ENCODE data around the gene MEGF9. TPM values are rescaled to one million over a fixed set of nuclear protein-coding genes. Genes with fewer than 3 reads are reported as not detected.
"Not testable (repeated sequence)": the region's sequence is repeated elsewhere in the genome, so short reads cannot be mapped to it uniquely, and the experiment has no call there.

The MEGF9 gene
- total RNA-seq, 1 experiment from 2014 or later: 5.1 TPM

DNA sequence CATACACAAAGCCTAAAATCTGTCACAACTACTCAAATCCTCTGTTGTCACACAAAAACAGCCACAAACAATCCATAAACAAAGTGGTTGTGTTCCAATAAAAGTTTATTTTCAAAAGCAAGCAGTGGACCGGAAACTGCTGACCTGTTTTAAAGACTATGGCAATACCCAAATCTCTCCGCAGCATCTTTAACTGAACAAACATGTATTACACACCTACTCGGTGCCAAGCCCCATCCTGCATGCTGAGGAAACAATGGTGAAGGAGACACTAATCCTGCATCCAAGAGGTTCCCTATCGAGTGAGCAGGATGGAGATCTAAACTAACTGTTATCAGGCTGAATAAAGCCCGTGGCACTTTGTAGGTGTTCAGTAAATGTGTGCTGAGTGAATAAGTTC is 145.5 kb downstream of the MEGF9 start:
- DNase-seq (ENCODE audit: low read depth in 1 of 2, low spot score in 2 of 2): no peak
- H3K4me3 ChIP-seq: no peak overlapping the region
- no peak overlapping the region for H3K27ac ChIP-seq
- H3K9me3 ChIP-seq (replicated peaks): no peaks in the 10 kb centered on the region
- H3K27me3 ChIP-seq (replicated peaks): no peaks in the 10 kb centered on the region
- H3K36me3 ChIP-seq: peaks cover 61% of the 10 kb centered on the region
- H3K4me1 ChIP-seq (replicated peaks): peaks cover 24% of the 10 kb centered on the region

DNA sequence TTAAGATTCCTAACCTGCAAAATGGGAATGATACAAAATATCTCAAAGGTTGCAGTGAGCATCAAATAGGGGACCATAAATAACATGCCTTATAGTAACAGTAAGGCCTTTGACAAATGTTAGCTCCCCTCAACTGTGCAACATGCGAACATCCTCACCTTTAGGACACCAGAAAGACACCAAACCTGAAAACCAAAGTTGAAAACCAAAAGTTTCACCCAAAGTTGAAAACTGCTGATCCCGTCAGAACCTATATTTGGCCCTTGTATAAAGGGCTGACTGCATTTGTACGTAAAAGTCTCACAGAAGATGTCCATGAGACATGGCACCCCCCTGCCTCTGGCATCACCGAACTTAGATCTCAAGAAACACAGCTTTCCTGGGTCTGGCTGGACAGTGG is 146.4 kb downstream of the MEGF9 start:
- no peak for DNase-seq (ENCODE audit: low read depth in 1 of 2, low spot score in 2 of 2)
- Histone ChIP-seq H3K9me3 (replicated peaks) (no peaks in the 10 kb centered on the region), H3K4me3 (no peak overlapping the region), H3K27ac (no peak overlapping the region), H3K27me3 (replicated peaks) (no peaks in the 10 kb centered on the region), H3K4me1 (replicated peaks) (peaks cover 23% of the 10 kb centered on the region), H3K36me3 (peaks cover 71% of the 10 kb centered on the region)

DNA sequence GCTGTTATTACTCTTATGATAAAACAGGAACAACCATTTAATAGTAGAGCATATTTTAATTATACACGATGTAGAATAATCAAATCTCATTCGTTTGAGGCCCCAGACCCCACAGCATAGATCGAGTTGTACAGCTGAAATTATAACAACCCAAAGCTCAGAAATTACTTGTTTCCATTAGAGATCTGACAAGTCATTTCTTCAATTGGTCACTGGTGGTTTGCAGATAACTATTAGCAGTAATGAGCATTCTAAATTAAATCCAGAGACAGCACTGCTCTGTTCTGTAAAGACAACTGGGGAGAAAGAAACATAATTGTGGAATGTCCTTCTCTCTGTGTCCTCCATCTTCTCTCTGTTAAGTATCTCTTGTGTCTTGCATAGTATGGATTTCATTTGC is 147.2 kb downstream of the MEGF9 start:
- H3K9me3 ChIP-seq (replicated peaks): no peaks in the 10 kb centered on the region
- DNase-seq (ENCODE audit: low read depth in 1 of 2, low spot score in 2 of 2): no peak
- H3K4me1 ChIP-seq (replicated peaks): peaks cover 16% of the 10 kb centered on the region
- no peaks in the 10 kb centered on the region for H3K27me3 ChIP-seq (replicated peaks)
- H3K4me3 ChIP-seq: no peak overlapping the region
- peaks cover 76% of the 10 kb centered on the region for H3K36me3 ChIP-seq
- no peak overlapping the region for H3K27ac ChIP-seq

DNA sequence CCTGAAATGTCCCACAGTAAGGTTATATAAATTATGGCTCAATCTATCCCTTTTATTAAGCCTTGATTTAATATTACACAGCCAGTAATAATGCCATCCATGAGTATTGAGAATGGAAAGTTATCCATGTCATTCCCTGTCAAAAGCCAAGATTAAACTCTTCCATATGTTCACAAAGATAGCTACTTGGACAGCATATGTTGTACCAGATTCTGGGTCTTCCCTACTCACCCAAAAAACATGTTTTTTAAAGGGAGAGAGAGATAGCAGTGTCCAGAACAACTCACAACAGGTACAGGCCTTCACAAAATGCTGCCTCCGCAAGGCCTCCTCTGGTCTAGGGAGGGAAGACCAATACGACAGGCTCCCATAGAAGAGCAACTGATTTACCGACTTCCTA is 149.7 kb downstream of the MEGF9 start:
- DNase-seq (ENCODE audit: low read depth in 1 of 2, low spot score in 2 of 2): no peak
- no peaks in the 10 kb centered on the region for H3K4me1 ChIP-seq (replicated peaks)
- H3K27me3 ChIP-seq (replicated peaks): no peaks in the 10 kb centered on the region
- H3K9me3 ChIP-seq (replicated peaks): no peaks in the 10 kb centered on the region
- no peak overlapping the region for H3K4me3 ChIP-seq
- no peak overlapping the region for H3K27ac ChIP-seq
- peaks cover 67% of the 10 kb centered on the region for H3K36me3 ChIP-seq

DNA sequence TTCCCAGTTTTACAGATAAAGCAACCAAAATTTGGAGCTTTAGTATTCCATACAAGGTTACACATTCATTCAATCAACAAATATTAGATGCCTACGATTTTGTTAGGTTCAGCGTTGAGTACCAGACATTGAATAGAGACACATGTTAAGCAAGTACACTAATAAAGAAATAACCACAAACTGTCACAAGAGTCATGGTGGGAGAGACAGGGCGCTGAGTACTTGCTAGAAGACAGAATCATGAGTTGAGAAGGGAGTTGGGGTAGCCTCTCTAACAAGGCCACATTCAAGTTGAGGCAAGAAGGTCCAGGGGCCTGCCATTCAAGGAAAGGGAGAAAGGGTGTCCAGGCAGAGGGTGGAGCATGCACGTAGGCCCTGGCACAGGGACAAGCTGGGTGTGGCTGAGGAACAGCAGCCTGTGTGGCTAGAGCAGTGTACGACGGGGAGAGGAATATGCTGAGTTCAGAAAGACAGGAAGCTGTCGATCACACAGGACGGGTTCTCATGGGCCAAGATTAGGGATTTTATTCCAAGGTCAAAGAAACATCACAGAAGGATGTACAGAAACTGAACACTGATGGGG is 151.3 kb downstream of the MEGF9 start:
- no peak overlapping the region for H3K27ac ChIP-seq
- no peaks in the 10 kb centered on the region for H3K27me3 ChIP-seq (replicated peaks)
- no peak for DNase-seq (ENCODE audit: low read depth in 1 of 2, low spot score in 2 of 2)
- H3K4me3 ChIP-seq: no peak overlapping the region
- H3K9me3 ChIP-seq (replicated peaks): no peaks in the 10 kb centered on the region
- peaks cover 52% of the 10 kb centered on the region for H3K36me3 ChIP-seq
- H3K4me1 ChIP-seq (replicated peaks): no peaks in the 10 kb centered on the region

DNA sequence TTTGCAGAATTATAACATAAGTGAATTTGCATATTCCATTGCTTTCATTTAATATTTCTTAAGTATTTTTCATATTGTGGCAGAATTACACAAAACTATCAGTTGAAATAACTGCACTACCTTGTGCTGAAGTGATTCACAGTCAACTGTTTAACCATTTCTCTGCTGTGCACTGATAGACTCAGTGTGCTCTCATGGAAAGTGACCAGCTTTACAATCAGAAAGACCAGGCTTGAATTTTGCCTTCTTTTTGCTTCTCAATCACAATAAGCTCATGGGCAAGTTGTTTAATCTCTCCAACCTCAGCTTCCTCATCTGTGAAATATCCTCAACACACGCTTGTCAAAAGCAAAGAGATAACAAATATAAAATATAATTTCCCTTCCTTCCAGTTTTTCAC is 152.6 kb downstream of the MEGF9 start:
- Histone ChIP-seq H3K27ac (no peak overlapping the region), H3K9me3 (replicated peaks) (no peaks in the 10 kb centered on the region), H3K36me3 (peaks cover 42% of the 10 kb centered on the region), H3K27me3 (replicated peaks) (no peaks in the 10 kb centered on the region), H3K4me3 (no peak overlapping the region), H3K4me1 (replicated peaks) (no peaks in the 10 kb centered on the region)
- no peak for DNase-seq (ENCODE audit: low read depth in 1 of 2, low spot score in 2 of 2)

DNA sequence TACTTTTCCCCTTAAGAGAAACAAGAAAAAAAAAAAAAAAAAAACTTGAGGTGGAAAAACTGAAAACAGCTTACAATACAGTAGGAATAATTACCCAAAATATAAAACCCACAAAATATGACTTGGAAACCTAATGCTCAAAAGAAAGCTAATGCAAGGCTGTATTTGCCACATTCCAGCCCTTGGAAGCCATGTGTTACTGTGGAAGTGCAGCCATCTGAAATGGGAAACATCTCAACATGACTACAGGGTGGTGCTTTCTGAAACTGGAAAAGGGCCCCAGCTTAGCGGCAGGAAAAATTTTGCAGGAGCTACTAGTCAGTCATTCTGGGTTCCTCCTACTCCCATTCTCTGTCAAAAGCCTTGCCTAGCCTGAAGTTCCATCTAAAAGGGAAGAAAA is 154.7 kb downstream of the MEGF9 start:
- no peak overlapping the region for H3K4me3 ChIP-seq
- no peaks in the 10 kb centered on the region for H3K4me1 ChIP-seq (replicated peaks)
- no peak for DNase-seq (ENCODE audit: low read depth in 1 of 2, low spot score in 2 of 2)
- peaks cover 33% of the 10 kb centered on the region for H3K36me3 ChIP-seq
- H3K9me3 ChIP-seq (replicated peaks): no peaks in the 10 kb centered on the region
- no peak overlapping the region for H3K27ac ChIP-seq
- no peaks in the 10 kb centered on the region for H3K27me3 ChIP-seq (replicated peaks)

DNA sequence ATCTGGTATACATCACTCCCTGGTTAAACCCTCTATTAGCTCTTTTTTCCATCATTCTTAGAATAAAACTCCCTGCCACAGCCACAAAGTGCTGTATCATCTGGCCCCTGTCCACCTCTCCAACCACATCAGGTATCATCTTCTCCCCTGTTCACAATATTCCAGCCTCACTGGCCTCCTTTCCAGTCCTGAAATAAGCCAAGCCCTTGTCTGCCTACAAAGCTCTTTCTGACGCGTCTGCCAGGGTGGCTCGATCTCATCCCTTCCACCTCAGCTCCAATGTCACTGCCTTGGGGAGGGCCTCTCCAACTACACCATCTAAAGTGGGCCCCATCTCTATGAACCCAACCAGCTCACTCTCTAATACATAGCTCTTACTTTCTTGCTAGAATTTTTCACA is 155.8 kb downstream of the MEGF9 start:
- Histone ChIP-seq H3K4me1 (replicated peaks) (no peaks in the 10 kb centered on the region), H3K36me3 (peaks cover 31% of the 10 kb centered on the region), H3K4me3 (no peak overlapping the region), H3K9me3 (replicated peaks) (no peaks in the 10 kb centered on the region), H3K27ac (no peak overlapping the region), H3K27me3 (replicated peaks) (no peaks in the 10 kb centered on the region)
- DNase-seq (ENCODE audit: low read depth in 1 of 2, low spot score in 2 of 2): no peak

DNA sequence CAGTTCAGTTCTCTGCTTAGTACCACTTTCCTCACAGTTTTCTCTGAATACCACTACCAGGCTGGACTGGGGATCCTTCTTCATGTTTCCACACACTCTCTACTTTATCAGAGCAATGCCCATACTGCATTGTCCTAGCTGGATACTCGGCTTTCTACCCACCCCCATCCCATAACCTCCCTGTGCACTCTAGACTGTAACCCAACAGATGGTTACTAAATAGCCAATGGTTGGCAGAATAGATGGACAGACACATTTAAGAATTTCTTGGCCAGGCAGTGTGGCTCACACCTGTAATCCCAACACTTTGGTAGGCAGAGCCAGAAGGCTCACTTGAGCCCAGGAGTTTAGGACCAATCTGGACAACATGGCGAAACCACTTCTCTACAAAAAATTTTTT is 157.1 kb downstream of the MEGF9 start:
- no peaks in the 10 kb centered on the region for H3K4me1 ChIP-seq (replicated peaks)
- no peak overlapping the region for H3K27ac ChIP-seq
- no peak for DNase-seq (ENCODE audit: low read depth in 1 of 2, low spot score in 2 of 2)
- no peak overlapping the region for H3K4me3 ChIP-seq
- H3K27me3 ChIP-seq (replicated peaks): no peaks in the 10 kb centered on the region
- H3K9me3 ChIP-seq (replicated peaks): no peaks in the 10 kb centered on the region
- H3K36me3 ChIP-seq: peaks cover 20% of the 10 kb centered on the region

DNA sequence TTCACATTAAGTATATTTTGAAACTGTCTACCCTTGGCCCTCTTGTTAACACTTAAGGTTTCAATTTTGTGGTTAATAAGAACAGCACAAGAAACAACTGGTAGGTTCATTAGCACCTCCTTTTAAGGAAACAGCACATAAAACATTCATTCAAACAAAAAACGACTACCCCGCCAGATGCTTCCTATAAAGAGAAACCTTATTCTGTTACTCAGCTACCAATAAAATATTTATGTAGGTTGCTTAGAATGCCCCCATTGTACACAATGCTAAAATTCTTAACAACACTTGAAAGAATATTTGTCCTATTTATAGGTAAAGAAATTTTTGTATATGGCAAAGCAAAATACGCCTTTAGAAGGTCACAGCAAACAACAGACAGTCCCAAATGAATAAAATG is 157.5 kb downstream of the MEGF9 start:
- Histone ChIP-seq H3K27ac (no peak overlapping the region), H3K27me3 (replicated peaks) (no peaks in the 10 kb centered on the region), H3K36me3 (peaks cover 19% of the 10 kb centered on the region), H3K4me3 (no peak overlapping the region), H3K4me1 (replicated peaks) (no peaks in the 10 kb centered on the region), H3K9me3 (replicated peaks) (no peaks in the 10 kb centered on the region)
- DNase-seq (ENCODE audit: low read depth in 1 of 2, low spot score in 2 of 2): no peak

DNA sequence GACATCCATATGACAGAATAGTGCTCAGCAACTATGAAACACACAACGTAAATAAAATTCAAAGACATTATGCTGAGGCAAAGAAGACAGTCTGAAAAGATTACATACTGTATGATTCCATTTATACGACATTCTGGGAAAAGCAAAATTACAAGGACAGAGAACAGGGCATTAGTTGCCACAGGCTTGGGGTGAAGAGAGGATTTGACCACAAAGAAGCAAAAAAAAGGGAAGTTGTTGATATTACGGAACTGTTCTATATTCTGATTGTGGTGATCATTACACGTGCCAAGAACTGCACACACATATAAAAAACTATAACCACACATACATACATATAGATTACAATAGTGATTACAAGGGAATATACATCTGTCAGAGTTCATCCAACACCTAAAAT is 158.4 kb downstream of the MEGF9 start:
- H3K36me3 ChIP-seq: peaks cover 17% of the 10 kb centered on the region
- no peaks in the 10 kb centered on the region for H3K4me1 ChIP-seq (replicated peaks)
- H3K9me3 ChIP-seq (replicated peaks): no peaks in the 10 kb centered on the region
- no peaks in the 10 kb centered on the region for H3K27me3 ChIP-seq (replicated peaks)
- no peak overlapping the region for H3K27ac ChIP-seq
- no peak overlapping the region for H3K4me3 ChIP-seq
- no peak for DNase-seq (ENCODE audit: low read depth in 1 of 2, low spot score in 2 of 2)

DNA sequence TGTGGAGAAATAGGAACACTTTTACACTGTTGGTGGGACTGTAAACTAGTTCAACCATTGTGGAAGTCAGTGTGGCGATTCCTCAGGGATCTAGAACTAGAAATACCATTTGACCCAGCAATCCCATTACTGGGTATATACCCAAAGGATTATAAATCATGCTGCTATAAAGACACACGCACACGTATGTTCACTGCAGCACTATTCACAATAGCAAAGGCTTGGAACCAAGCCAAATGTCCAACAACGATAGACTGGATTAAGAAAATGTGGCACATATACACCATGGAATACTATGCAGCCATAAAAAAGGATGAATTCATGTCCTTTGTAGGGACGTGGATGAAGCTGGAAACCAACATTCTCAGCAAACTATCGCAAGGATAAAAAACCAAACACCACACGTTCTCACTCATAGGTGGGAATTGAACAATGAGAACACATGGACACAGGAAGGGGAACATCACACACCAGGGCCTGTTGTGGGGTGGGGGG is 162.0 kb downstream of the MEGF9 start:
- not testable (repeated sequence) for DNase-seq (ENCODE audit: low read depth in 1 of 2, low spot score in 2 of 2); H3K4me3 ChIP-seq; H3K27ac ChIP-seq; H3K4me1 ChIP-seq (replicated peaks); H3K27me3 ChIP-seq (replicated peaks); H3K9me3 ChIP-seq (replicated peaks)
- peaks cover 46% of the 10 kb centered on the region for H3K36me3 ChIP-seq
